Heart right ventricle (tissue), 16 donors: ENCODE results near the gene CALM1. TPM values are rescaled to one million over a fixed set of nuclear protein-coding genes. Genes with fewer than 3 reads are reported as not detected.

Source experiments
- ATAC-seq, 8 donors: fragments of 200-7000 bp; cut with Tn5 transposase; one replicate each; pipeline ENCODE4 v1.9.1; 2020; ENCODE audit warnings: mild to moderate bottlenecking in 8 of 8, moderate library complexity in 8 of 8, moderate number of reproducible peaks in 1 of 8
- DNase-seq, 2 donors: peaks; one replicate each; pipeline ENCODE4 v3.0.0-alpha.2; 2020
- H3K27ac ChIP-seq, 10 donors: fragments of 200-600 bp; sonication (generic) in 2 of 10; one replicate each; pipeline versions ENCODE4 v1.5.0 to v1.8.0; 2020 to 2022; ENCODE audit warnings: mild to moderate bottlenecking in 3 of 10
- H3K27me3 ChIP-seq, 7 donors: fragments of 200-600 bp; one replicate each; pipeline ENCODE4 v1.8.0; 2021 to 2022; ENCODE audit warnings: mild to moderate bottlenecking in 2 of 7
- H3K36me3 ChIP-seq, 9 donors: fragments of 200-600 bp; sonication (generic) in 1 of 9; one replicate each; pipeline versions ENCODE4 v1.5.0 to v1.8.0; 2020 to 2022; ENCODE audit warnings: mild to moderate bottlenecking in 2 of 9
- H3K4me1 ChIP-seq, 9 donors: fragments of 200-600 bp; sonication (generic) in 1 of 9; one replicate each; pipeline versions ENCODE4 v1.5.0 to v1.8.0; 2020 to 2022; ENCODE audit warnings: mild to moderate bottlenecking in 4 of 9
- H3K4me3 ChIP-seq, 10 donors: fragments of 200-600 bp; sonication (generic) in 2 of 10; one replicate each; pipeline versions ENCODE4 v1.5.0 to v1.8.0; 2020 to 2022; ENCODE audit warnings: mild to moderate bottlenecking in 7 of 10, moderate library complexity in 2 of 10
- H3K9me3 ChIP-seq, 11 donors: fragments of 200-600 bp in 10 of 11; sonication (generic) in 2 of 11; one replicate each; pipeline versions ENCODE4 v1.5.0 to v1.8.0; 2013 to 2022; ENCODE audit warnings: mild to moderate bottlenecking in 2 of 11, control low read depth in 1 of 11, moderate library complexity in 1 of 11
- WGBS, 2 donors: extraction: QIAGEN DNeasy Blood & Tissue Kit; methylation state at CpG; one replicate each; pipeline ENCODE4 v1.1.7; 2013; ENCODE audit warnings: inconsistent platforms in 1 of 2; 5-methylcytosine and 5-hydroxymethylcytosine counted together
- intact Hi-C, 10 donors: fragments of 100-400 bp; cut with DNase I; formaldehyde crosslinking; loops; one replicate each; pipeline versions ENCODE4 v1.11.1 to v1.14.2; 2022
- polyA plus RNA-seq, 2 donors: library from polyadenylated mRNA; stranded (reverse); fragments of 200-250 nt; gene quantifications; one replicate each; pipeline ENCODE4 v1.2.3, GENCODE V29; 2013
- total RNA-seq, 10 donors: library from RNA; stranded (reverse); fragmentation: NEBNext Ultra II Directional in 3 of 10; extraction: Animal tissue kit (Norgen Biotek cat#: 25700) in 3 of 10; gene quantifications; one replicate each; pipeline versions ENCODE4 v1.2.1 to v1.2.4, GENCODE V29; 2021 to 2023
- TF ChIP-seq, protein P1 (sequence below), 9 donors: fragments of 200-600 bp; sonication (generic) in 2 of 9; IDR thresholded peaks; one replicate each; pipeline versions ENCODE4 v1.5.0 to v1.8.0; 2021 to 2022; ENCODE audit warnings: antibody characterized with exemption in 9 of 9, mild to moderate bottlenecking in 5 of 9, moderate library complexity in 1 of 9
- donor health status: Arrhythmogenic right ventricular cardiomyopathy.
- donor health status: ischemic (EF 13 %, LVEDD 7.1; RV severe dilation, severe dysfunction).
- donor health status: healthy with polysubstance abuse.
- donor health status: DM: no; HTN: yes; CAD: no.
- donor health status: DM: no; HTN: no; CAD: no.
- donor health status: ischemic (EF 25% LVEDD 6.9; RV normal size, moderate dysfunction).
- donor health status: ischemic (EF 25% LVEDD 5.7; RV mildly dilated, moderate dysfunction).
- donor health status: healthy.
- donor health status: DM: yes; HTN: yes; CAD: no.
- donor health status: Ischemic cardiomyopathy.
- donor health status: ischemic (EF 35%, LVEDD 5.7; RV mildly dilated, moderate dysfunction).
- donor health status: nonischemic (EF 11% LVEDD 7.7; RV severe dilation, severe dysfunction).
- donor health status: DM: yes; HTN: yes; CAD: no.
- donor health status: PGD.
- donor health status: ischemic (EF 29% LVEDD 5.4; RV normal size, mild dysfunction).
- donor health status: nonischemic (EF 23%, LVEDD 6.1; RV moderate dilation, normal function).

The CALM1 gene
- total and polyA plus RNA-seq, 12 donors = 293 to 787 (median 444) TPM

DNA sequence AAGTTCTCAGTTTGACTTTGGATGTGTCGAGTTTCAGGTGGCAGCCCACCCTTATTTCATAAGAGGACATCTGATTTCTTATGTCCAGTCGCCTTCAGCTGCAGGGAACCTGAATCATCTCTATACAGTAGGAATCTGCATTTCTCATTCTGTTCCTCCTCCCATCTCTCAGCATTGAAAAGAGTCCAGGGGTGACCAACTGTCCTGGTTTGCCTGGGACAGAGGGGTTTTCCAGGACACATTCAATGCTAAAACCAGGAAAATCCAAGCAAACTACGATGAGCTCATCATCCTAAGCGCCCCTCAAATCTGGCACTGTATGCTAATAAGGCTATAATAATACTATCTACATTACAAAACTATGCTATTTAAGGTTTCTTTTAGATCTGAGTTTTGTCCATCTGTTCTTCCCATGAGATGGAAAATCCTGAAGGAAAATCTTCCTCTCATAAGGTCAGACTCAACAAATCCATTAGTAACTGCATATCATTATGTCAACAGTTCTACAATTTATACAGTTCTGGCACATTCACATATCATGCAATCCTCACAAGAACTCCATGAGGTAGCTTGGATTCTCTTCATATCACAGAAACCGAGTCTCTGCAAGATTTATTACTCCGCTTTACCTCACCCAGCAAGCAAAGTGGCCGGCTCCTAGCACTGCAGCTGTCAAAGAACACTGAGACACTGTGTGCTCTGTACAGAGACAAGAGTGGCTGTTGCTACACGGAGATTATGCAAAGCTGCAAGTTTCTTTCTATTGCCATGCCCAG, 15.6 kb upstream of the CALM1 start:
- no peaks in the 10 kb centered on the region for H3K9me3 ChIP-seq
- DNase-seq = peak; percentile 26 to 49
- H3K27ac ChIP-seq = peak overlapping the region in 9 of 10 donors; percentile 95 to 100 (median 99)
- WGBS, 2 donors = 54 to 62% methylated on average over 8 of the region's 8 CpGs
- H3K27me3 ChIP-seq = no peaks in the 10 kb centered on the region
- H3K4me3 ChIP-seq = peak overlapping the region in 7 of 10 donors; percentile 50 to 75 (median 67)
- peaks cover 6 to 36% (median 31%) of the 10 kb centered on the region in 9 donors for H3K4me1 ChIP-seq
- H3K36me3 ChIP-seq = no peaks in the 10 kb centered on the region
- peak in 1 of 8 donors; percentile 32 for ATAC-seq
- TF ChIP-seq, protein P1, sequence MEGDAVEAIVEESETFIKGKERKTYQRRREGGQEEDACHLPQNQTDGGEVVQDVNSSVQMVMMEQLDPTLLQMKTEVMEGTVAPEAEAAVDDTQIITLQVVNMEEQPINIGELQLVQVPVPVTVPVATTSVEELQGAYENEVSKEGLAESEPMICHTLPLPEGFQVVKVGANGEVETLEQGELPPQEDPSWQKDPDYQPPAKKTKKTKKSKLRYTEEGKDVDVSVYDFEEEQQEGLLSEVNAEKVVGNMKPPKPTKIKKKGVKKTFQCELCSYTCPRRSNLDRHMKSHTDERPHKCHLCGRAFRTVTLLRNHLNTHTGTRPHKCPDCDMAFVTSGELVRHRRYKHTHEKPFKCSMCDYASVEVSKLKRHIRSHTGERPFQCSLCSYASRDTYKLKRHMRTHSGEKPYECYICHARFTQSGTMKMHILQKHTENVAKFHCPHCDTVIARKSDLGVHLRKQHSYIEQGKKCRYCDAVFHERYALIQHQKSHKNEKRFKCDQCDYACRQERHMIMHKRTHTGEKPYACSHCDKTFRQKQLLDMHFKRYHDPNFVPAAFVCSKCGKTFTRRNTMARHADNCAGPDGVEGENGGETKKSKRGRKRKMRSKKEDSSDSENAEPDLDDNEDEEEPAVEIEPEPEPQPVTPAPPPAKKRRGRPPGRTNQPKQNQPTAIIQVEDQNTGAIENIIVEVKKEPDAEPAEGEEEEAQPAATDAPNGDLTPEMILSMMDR (IDR thresholded peaks at IDR 0.05) = no peak
- intact Hi-C loops = loop anchor here in 7 of 10 donors (5.0 kb wide), 3 partner anchors 49 to 376 kb away; partner anchors contain the start of gene NRDE2 (in 5 of the 7)

DNA sequence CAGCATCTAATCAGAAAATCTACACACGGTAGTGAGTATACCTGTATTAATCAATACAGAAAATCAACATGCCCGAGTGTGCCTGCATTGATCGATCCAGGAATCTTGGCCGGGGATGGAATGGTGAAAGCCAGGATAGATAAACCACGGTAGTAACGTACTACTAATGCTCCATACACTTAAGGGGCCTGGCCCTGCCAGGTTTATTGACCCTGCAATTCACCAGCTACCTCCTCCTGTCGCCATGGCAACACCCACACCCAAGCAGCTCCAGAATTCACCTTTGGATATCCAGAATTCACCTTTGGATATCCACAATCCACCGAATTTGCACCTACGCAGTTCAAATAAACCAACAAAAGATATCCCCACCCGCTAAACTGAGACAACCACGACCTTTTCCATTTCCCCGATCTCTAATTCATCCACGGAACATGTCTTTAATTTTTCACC, 14.8 kb upstream of the CALM1 start:
- Histone ChIP-seq H3K9me3 (no peaks in the 10 kb centered on the region), H3K36me3 (no peaks in the 10 kb centered on the region), H3K27ac (peak overlapping the region; percentile 95 to 100 (median 99)), H3K27me3 (no peaks in the 10 kb centered on the region), H3K4me3 (peak overlapping the region; percentile 44 to 75 (median 66)), H3K4me1 (peaks cover 6 to 37% (median 31%) of the 10 kb centered on the region in 9 donors)
- ATAC-seq (no peak), DNase-seq (peak; percentile 29 to 31)
- TF ChIP-seq, protein P1 (IDR thresholded peaks at IDR 0.05) = no peak
- intact Hi-C loops = loop anchor here in 9 of 10 donors (1.0 to 5.0 kb wide), 7 partner anchors 15 to 377 kb away; partner anchors contain the start of genes NRDE2 (in 5 of the 9) and CALM1 (in 1 of the 9)
- WGBS, 2 donors = 24 to 30% methylated on average over 13 of the region's 13 CpGs

DNA sequence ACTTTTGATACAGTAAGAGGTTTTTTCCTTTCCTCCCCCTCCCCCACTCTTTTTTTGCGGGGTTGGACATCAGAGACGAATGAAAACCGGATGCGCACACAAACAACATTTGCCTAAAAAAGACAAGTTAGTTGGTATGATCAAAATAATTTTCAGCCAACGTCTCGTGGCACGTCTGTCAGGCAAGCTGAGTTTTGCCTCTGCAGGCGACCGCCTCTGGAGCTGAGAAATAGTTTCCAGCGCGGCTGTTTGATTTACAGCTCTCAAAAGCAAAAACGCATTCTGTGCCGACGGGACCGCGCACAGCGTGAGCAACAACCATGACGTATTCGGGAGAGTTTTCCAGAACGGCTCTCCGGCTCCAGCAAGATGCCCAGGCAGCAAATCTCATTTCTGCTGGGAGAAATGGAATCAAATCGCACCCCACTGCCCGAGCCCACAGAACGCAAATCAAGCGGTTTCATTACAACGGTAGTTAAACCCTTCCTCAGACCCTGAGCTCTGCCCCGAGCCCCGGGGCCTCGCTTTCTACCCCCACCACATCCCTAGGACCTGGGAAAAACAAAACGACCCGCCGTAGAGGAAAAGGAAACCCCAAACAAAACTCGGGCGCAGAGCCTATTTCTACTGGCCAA, 14.2 kb upstream of the CALM1 start:
- intact Hi-C loops = loop anchor here in 9 of 10 donors (1.0 to 5.0 kb wide), 9 partner anchors 14 to 376 kb away; partner anchors contain the start of genes NRDE2 (in 5 of the 9) and CALM1 (in 2 of the 9)
- H3K9me3 ChIP-seq = no peaks in the 10 kb centered on the region
- H3K4me1 ChIP-seq = peaks cover 6 to 43% (median 31%) of the 10 kb centered on the region in 9 donors
- peak overlapping the region; percentile 44 to 75 (median 66) for H3K4me3 ChIP-seq
- no peaks in the 10 kb centered on the region for H3K27me3 ChIP-seq
- peak; percentile 21 to 57 (median 48) for ATAC-seq
- peak overlapping the region; percentile 95 to 100 (median 99) for H3K27ac ChIP-seq
- TF ChIP-seq, protein P1 (IDR thresholded peaks at IDR 0.05) = no peak
- H3K36me3 ChIP-seq = no peaks in the 10 kb centered on the region
- DNase-seq = peak; percentile 60 to 73
- 0 to 1% methylated on average over 33 to 34 of the region's 34 CpGs for WGBS, 2 donors

DNA sequence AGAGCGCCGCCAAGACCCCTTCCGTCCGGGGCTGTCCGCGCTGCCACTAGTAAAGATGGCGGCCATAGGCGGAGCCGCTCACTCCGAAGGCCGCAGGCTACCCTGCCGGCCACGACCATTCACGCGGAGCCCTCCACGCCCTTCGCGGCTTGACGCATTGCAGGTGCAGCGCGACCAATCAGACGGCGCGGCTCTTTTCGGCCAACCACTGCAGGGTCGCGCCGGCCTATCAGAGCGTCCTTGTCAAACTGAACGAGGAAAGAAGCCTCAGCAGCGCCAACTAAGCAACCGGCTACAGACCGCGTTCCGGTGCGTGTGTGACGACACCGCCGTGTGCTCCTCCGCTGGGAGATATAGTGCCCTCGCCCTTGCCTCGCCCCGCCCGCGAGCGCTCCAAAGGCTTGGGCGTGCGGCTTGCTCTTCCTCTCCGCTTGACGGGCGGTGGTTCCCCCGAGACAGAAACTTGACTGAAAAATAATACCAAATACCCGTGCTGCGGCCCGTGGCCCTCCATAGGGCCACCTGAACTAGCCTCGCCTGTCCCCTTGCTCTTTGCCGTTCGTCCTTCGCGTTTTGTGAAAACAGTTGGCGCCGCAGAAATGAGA, 13.6 kb upstream of the CALM1 start:
- Histone ChIP-seq H3K36me3 (no peaks in the 10 kb centered on the region), H3K27me3 (no peaks in the 10 kb centered on the region), H3K27ac (peak overlapping the region; percentile 95 to 100 (median 99)), H3K4me1 (peaks cover 6 to 49% (median 34%) of the 10 kb centered on the region in 9 donors), H3K9me3 (no peaks in the 10 kb centered on the region), H3K4me3 (peak overlapping the region; percentile 44 to 75 (median 66))
- DNase-seq (peak; percentile 99 to 100), ATAC-seq (peak; percentile 93 to 97 (median 97))
- WGBS, 2 donors = 0% methylated on average over 62 of the region's 62 CpGs
- intact Hi-C loops = loop anchor here in 9 of 10 donors (1.0 to 5.0 kb wide), 8 partner anchors 13 to 376 kb away; partner anchors contain the start of genes NRDE2 (in 5 of the 9) and CALM1 (in 2 of the 9)
- TF ChIP-seq, protein P1 (IDR thresholded peaks at IDR 0.05) = peak in 5 of 9 donors; percentile 8 to 33 (median 22)
